AG04450 (cell line): Measurements from ENCODE around the gene CD79A. TPM values are rescaled to one million over a fixed set of nuclear protein-coding genes. Genes with fewer than 3 reads are reported as not detected.

Experiments
- CTCF ChIA-PET: fragments of 300-600, 350-600 bp; formaldehyde crosslinking; extraction: SDS; loops from one replicate; lab custom pipeline; 2022; ENCODE audit warnings: antibody characterized with exemption, inconsistent platforms; lab: Charles Lee
- POLR2A ChIA-PET: fragments of 350-600 bp; formaldehyde crosslinking; extraction: SDS; loops from one replicate; lab custom pipeline; 2021; ENCODE audit warnings: antibody characterized with exemption, inconsistent platforms; lab: Yijun Ruan, JAX
- DNase-seq: peaks from one replicate; pipeline ENCODE4 v3.0.0-alpha.2; 2011; ENCODE audit warnings: low read depth, low spot score
- H3K27ac ChIP-seq: one replicate; pipeline ENCODE4 v1.5.1; 2012; ENCODE audit warnings: low read depth, low read length, control low read depth
- H3K27me3 ChIP-seq: one replicate; pipeline ENCODE4 v1.6.0; 2012; ENCODE audit warnings: low read length; ENCODE audit not compliant: control insufficient read depth, insufficient read depth
- H3K4me3 ChIP-seq: 2 replicates; pipeline ENCODE4 v1.5.1; 2011; ENCODE audit warnings: mild to moderate bottlenecking, low read depth, low read length, control low read depth
- H3K9me3 ChIP-seq: 2 replicates; pipeline ENCODE4 v1.5.1; 2012; ENCODE audit warnings: low read length; ENCODE audit not compliant: control insufficient read depth, insufficient read depth
- CTCF ChIP-seq: IDR thresholded peaks from 2 replicates; pipeline ENCODE4 v1.5.1; 2011; ENCODE audit warnings: low read depth, low read length, control low read depth, inconsistent platforms
- polyA plus RNA-seq: library from polyadenylated mRNA; depleted of rRNA; stranded (reverse); fragments of >200 nt; gene quantifications from 2 replicates; pipeline ENCODE4 v1.2.3, GENCODE V29; 2011

CD79A gene
- polyA plus RNA-seq, 1 experiment: 0.20 TPM

- TF ChIP-seq CTCF: no peak
- no peak for DNase-seq
- POLR2A ChIA-PET: no interaction called here
These were observed 32.5 kb upstream of the CD79A start, which contains the start of gene LYPD4 for GRCh38 chr19:41844601-41845000. TSS of gene LYPD4 (minus strand) at chr19:41844683. CDS start at chr19:41839285, 5,398 bp downstream.

GRCh38 chr19:41845001-41845050 is 32.3 kb upstream of the CD79A start, which contains the start of gene DMRTC2:
TSS of gene DMRTC2 (plus strand) at chr19:41845042. CDS start at chr19:41847429, 2,387 bp downstream.
- ChIA-PET CTCF (no interaction called here), POLR2A (no interaction called here)
- Histone ChIP-seq H3K27me3 (peaks cover 6% of the 10 kb centered on the region), H3K27ac (no peak within 1 kb of the TSS), H3K4me3 (no peak within 1 kb of the TSS), H3K9me3 (peaks cover 5% of the 10 kb centered on the region; the same call in 1 of the 2 replicates)
- TF ChIP-seq CTCF: no peak
- DNase-seq: no peak

More at GRCh38 chr19:41844601-41845000, 32.5 kb upstream of the CD79A start, which contains the start of gene LYPD4:
- no peak within 1 kb of the TSS for H3K4me3 ChIP-seq
- CTCF ChIA-PET: no interaction called here
- no peak within 1 kb of the TSS for H3K27ac ChIP-seq
- peaks cover 5% of the 10 kb centered on the region; the same call in 1 of the 2 replicates for H3K9me3 ChIP-seq
- peaks cover 6% of the 10 kb centered on the region for H3K27me3 ChIP-seq

GRCh38 chr19:41845051-41845590 is 32.0 kb upstream of the CD79A start:
- peaks cover 4% of the 10 kb centered on the region for H3K27me3 ChIP-seq
- TF ChIP-seq CTCF: no peak
- no peak for DNase-seq
- no peak overlapping the region for H3K27ac ChIP-seq
- H3K4me3 ChIP-seq: no peak overlapping the region
- ChIA-PET CTCF (no interaction called here), POLR2A (no interaction called here)
- peaks cover 5% of the 10 kb centered on the region; the same call in 1 of the 2 replicates for H3K9me3 ChIP-seq

GRCh38 chr19:41847351-41848105 is 29.6 kb upstream of the CD79A start:
- ChIA-PET POLR2A (no interaction called here), CTCF (no interaction called here)
- peaks cover 24% of the 10 kb centered on the region for H3K27me3 ChIP-seq
- peaks cover 5% of the 10 kb centered on the region; the same call in 1 of the 2 replicates for H3K9me3 ChIP-seq
- DNase-seq: no peak
- no peak for TF ChIP-seq CTCF
- no peak overlapping the region for H3K27ac ChIP-seq
- H3K4me3 ChIP-seq: no peak overlapping the region

GRCh38 chr19:41848666-41849065 is 28.4 kb upstream of the CD79A start:
- ChIA-PET CTCF (interaction anchor here (1.5 kb wide), 1 partner anchor 12 kb away, joined by 3 read pairs; no protein-coding TSS in a partner anchor), POLR2A (no interaction called here)
- no peak for TF ChIP-seq CTCF

More at GRCh38 chr19:41848666-41849065, 28.4 kb upstream of the CD79A start:
- Histone ChIP-seq H3K9me3 (peaks cover 5% of the 10 kb centered on the region; the same call in 1 of the 2 replicates), H3K4me3 (no peak overlapping the region), H3K27me3 (peaks cover 30% of the 10 kb centered on the region), H3K27ac (no peak overlapping the region)
- no peak for DNase-seq
